Smooth muscle cell (in vitro differentiated cells): ENCODE results near the gene MEIS2. TPM values are rescaled to one million over a fixed set of nuclear protein-coding genes. Genes with fewer than 3 reads are reported as not detected.

Source experiments
- DNase-seq: peaks from one replicate; lab custom pipeline; 2025; ENCODE audit not compliant: unreplicated experiment; lab: John Stamatoyannopoulos, UW
- H2AFZ ChIP-seq: fragments of 200-600 bp; sonication (generic); 2 replicates; pipeline ENCODE4 v1.6.0; 2016; ENCODE audit warnings: antibody characterized with exemption, low read depth, mild to moderate bottlenecking
- H3F3A ChIP-seq: fragments of 200-600 bp; sonication (generic); 2 replicates; pipeline ENCODE4 v1.6.0; 2017; ENCODE audit warnings: antibody characterized with exemption, low read depth
- H3K27ac ChIP-seq: fragments of 200-600 bp; sonication (generic); 2 replicates; pipeline ENCODE4 v1.5.1; 2016; ENCODE audit warnings: low read depth, mild to moderate bottlenecking
- H3K27me3 ChIP-seq: fragments of 200-600 bp; sonication (generic); 2 replicates; pipeline ENCODE4 v1.6.1; 2016; ENCODE audit warnings: low read depth, mild to moderate bottlenecking
- H3K36me3 ChIP-seq: fragments of 200-600 bp; sonication (generic); 2 replicates; pipeline ENCODE4 v1.5.1; 2016; ENCODE audit warnings: low read depth
- H3K4me1 ChIP-seq: fragments of 200-600 bp; sonication (generic); 2 replicates; pipeline ENCODE4 v1.5.1; 2016; ENCODE audit warnings: low read depth
- H3K4me2 ChIP-seq: fragments of 200-600 bp; sonication (generic); 2 replicates; pipeline ENCODE4 v1.6.0; 2016; ENCODE audit warnings: mild to moderate bottlenecking
- H3K4me3 ChIP-seq: fragments of 200-600 bp; sonication (generic); 2 replicates; pipeline ENCODE4 v1.5.1; 2016; ENCODE audit warnings: mild to moderate bottlenecking
- H3K79me2 ChIP-seq: fragments of 200-600 bp; sonication (generic); 2 replicates; pipeline ENCODE4 v1.6.0; 2016; ENCODE audit warnings: low read depth, mild to moderate bottlenecking
- H3K9ac ChIP-seq: fragments of 200-600 bp; sonication (generic); 2 replicates; pipeline ENCODE4 v1.6.0; 2016; ENCODE audit warnings: low read depth
- H3K9me3 ChIP-seq: fragments of 200-600 bp; sonication (generic); replicated peaks from 2 replicates; pipeline ENCODE4 v1.5.1; 2016; ENCODE audit warnings: low read depth
- H4K20me1 ChIP-seq: fragments of 200-600 bp; sonication (generic); 2 replicates; pipeline ENCODE4 v1.6.0; 2016; ENCODE audit warnings: low read depth
- CTCF ChIP-seq: fragments of 200-600 bp; sonication (generic); IDR thresholded peaks from 2 replicates; pipeline ENCODE4 v1.5.1; 2017; ENCODE audit warnings: borderline replicate concordance, mild to moderate bottlenecking, antibody characterized with exemption; ENCODE audit not compliant: insufficient read depth, poor library complexity, severe bottlenecking
- WGBS: methylation state at CpG from one replicate; pipeline ENCODE4 v1.1.7; 2016; ENCODE audit warnings: low lambda C conversion rate; 5-methylcytosine and 5-hydroxymethylcytosine counted together
- polyA plus RNA-seq: library from polyadenylated mRNA; unstranded; fragments of >200 nt; fragmentation: Nextera tagmentation; extraction: Ambion mirVana; gene quantifications from 2 replicates; pipeline ENCODE4 v1.2.1, GENCODE V29; 2016
- total RNA-seq: library from RNA; depleted of rRNA; stranded (reverse); fragments of >200 nt; gene quantifications from 2 replicates; pipeline ENCODE4 v1.2.3, GENCODE V29; 2014

Gene MEIS2
- total and polyA plus RNA-seq, 2 experiments from 2014 or later = 13.0 to 33.4 TPM

- no peaks in the 10 kb centered on the region for H3K9me3 ChIP-seq
- H3K9ac ChIP-seq = no peak overlapping the region
- no peak for TF ChIP-seq CTCF
- H3K36me3 ChIP-seq = no peaks in the 10 kb centered on the region
- H3K27me3 ChIP-seq = no peaks in the 10 kb centered on the region
- H4K20me1 ChIP-seq = peaks cover 24% of the 10 kb centered on the region
- H3K79me2 ChIP-seq = peaks cover 12% of the 10 kb centered on the region
- 68% methylated on average over 2 of the region's 2 CpGs for whole genome bisulfite sequencing
- H2AFZ ChIP-seq = no peak overlapping the region
- H3K4me2 ChIP-seq = no peak overlapping the region
- no peaks in the 10 kb centered on the region for H3F3A ChIP-seq
- peaks cover 35% of the 10 kb centered on the region for H3K4me1 ChIP-seq
- H3K4me3 ChIP-seq = no peak overlapping the region
- H3K27ac ChIP-seq = no peak overlapping the region
- no peak for DNase-seq
Observed at GRCh38 chr15:36899696-36900095, 200.7 kb downstream of the MEIS2 start.

GRCh38 chr15:36898536-36899126, 201.7 kb downstream of the MEIS2 start:
- Histone ChIP-seq H3K27me3 (no peaks in the 10 kb centered on the region), H3F3A (no peaks in the 10 kb centered on the region), H3K36me3 (no peaks in the 10 kb centered on the region), H3K9me3 (no peaks in the 10 kb centered on the region), H3K9ac (no peak overlapping the region), H3K79me2 (peaks cover 12% of the 10 kb centered on the region), H2AFZ (no peak overlapping the region), H3K4me2 (no peak overlapping the region), H3K4me1 (peaks cover 26% of the 10 kb centered on the region), H3K27ac (no peak overlapping the region), H4K20me1 (peaks cover 20% of the 10 kb centered on the region), H3K4me3 (no peak overlapping the region)
- DNase-seq = no peak
- TF ChIP-seq CTCF = no peak
- 58% methylated on average over 4 of the region's 4 CpGs for WGBS

- no peaks in the 10 kb centered on the region for H3F3A ChIP-seq
- H3K4me3 ChIP-seq = no peak overlapping the region
- no peaks in the 10 kb centered on the region for H3K9me3 ChIP-seq
- no peak for TF ChIP-seq CTCF
- H3K27ac ChIP-seq = no peak overlapping the region
- peaks cover 13% of the 10 kb centered on the region for H4K20me1 ChIP-seq
- no peak overlapping the region for H3K4me2 ChIP-seq
- DNase-seq = no peak
- peaks cover 7% of the 10 kb centered on the region for H3K79me2 ChIP-seq
- H3K9ac ChIP-seq = no peak overlapping the region
- 46% methylated on average over 3 of the region's 3 CpGs for WGBS
- no peaks in the 10 kb centered on the region for H3K36me3 ChIP-seq
- H3K27me3 ChIP-seq = no peaks in the 10 kb centered on the region
- peaks cover 21% of the 10 kb centered on the region for H3K4me1 ChIP-seq
- no peak overlapping the region for H2AFZ ChIP-seq
Observed at GRCh38 chr15:36897834-36898233, 202.5 kb downstream of the MEIS2 start.

- H3K4me2 ChIP-seq = no peak overlapping the region
- no peak overlapping the region for H3K27ac ChIP-seq
- no peaks in the 10 kb centered on the region for H3K36me3 ChIP-seq
- H3K4me3 ChIP-seq = no peak overlapping the region
- H4K20me1 ChIP-seq = peaks cover 7% of the 10 kb centered on the region
- WGBS = 19% methylated on average over 3 of the region's 3 CpGs
- H3K9me3 ChIP-seq = no peaks in the 10 kb centered on the region
- no peak for TF ChIP-seq CTCF
- H3K27me3 ChIP-seq = no peaks in the 10 kb centered on the region
- no peaks in the 10 kb centered on the region for H3F3A ChIP-seq
- peaks cover 21% of the 10 kb centered on the region for H3K4me1 ChIP-seq
- H2AFZ ChIP-seq = no peak overlapping the region
- peaks cover 6% of the 10 kb centered on the region for H3K79me2 ChIP-seq
- no peak for DNase-seq
- no peak overlapping the region for H3K9ac ChIP-seq
Observed at GRCh38 chr15:36896949-36897348, 203.4 kb downstream of the MEIS2 start.
